ENCODE measurements around the gene CFAP61. TPM values are rescaled to one million over a fixed set of nuclear protein-coding genes. Genes with fewer than 3 reads are reported as not detected.

Gene CFAP61
- total and polyA plus RNA-seq, 2 donors: 0.23 to 0.24 TPM

- no peak overlapping the region for H3K4me3 ChIP-seq (ENCODE audit: low read length in 2 of 2)
- H3K36me3 ChIP-seq (ENCODE audit: control insufficient read depth in 2 of 2, insufficient read depth in 2 of 2, low read length in 1 of 2): no peaks in the 10 kb centered on the region
- no peaks in the 10 kb centered on the region for H3K27me3 ChIP-seq (ENCODE audit: control insufficient read depth in 2 of 2, insufficient read depth in 1 of 2, low read length in 1 of 2)
- DNase-seq (ENCODE audit: low read depth in 6 of 9, low spot score in 9 of 9): no peak
- no peak overlapping the region for H3K27ac ChIP-seq (ENCODE audit: low read depth in 1 of 2, low read length in 1 of 2)
- WGBS: 94% methylated on average over 10 of the region's 10 CpGs
- H3K9me3 ChIP-seq (ENCODE audit: control insufficient read depth in 2 of 2, insufficient read depth in 1 of 2, low read length in 1 of 2): no peaks in the 10 kb centered on the region
- no peaks in the 10 kb centered on the region for H3K4me1 ChIP-seq (ENCODE audit: control insufficient read depth in 2 of 2, insufficient read depth in 2 of 2, low read length in 2 of 2)
These were observed 199.0 kb downstream of the CFAP61 start for GRCh38 chr20:20251317-20251716.

- WGBS: 93% methylated on average over 8 of the region's 8 CpGs
- DNase-seq (ENCODE audit: low read depth in 6 of 9, low spot score in 9 of 9): no peak
- Histone ChIP-seq H3K4me3 (ENCODE audit: low read length in 2 of 2) (no peak overlapping the region), H3K36me3 (ENCODE audit: control insufficient read depth in 2 of 2, insufficient read depth in 2 of 2, low read length in 1 of 2) (no peaks in the 10 kb centered on the region), H3K9me3 (ENCODE audit: control insufficient read depth in 2 of 2, insufficient read depth in 1 of 2, low read length in 1 of 2) (no peaks in the 10 kb centered on the region), H3K4me1 (ENCODE audit: control insufficient read depth in 2 of 2, insufficient read depth in 2 of 2, low read length in 2 of 2) (no peaks in the 10 kb centered on the region), H3K27ac (ENCODE audit: low read depth in 1 of 2, low read length in 1 of 2) (no peak overlapping the region), H3K27me3 (ENCODE audit: control insufficient read depth in 2 of 2, insufficient read depth in 1 of 2, low read length in 1 of 2) (no peaks in the 10 kb centered on the region)
These were observed 199.5 kb downstream of the CFAP61 start for GRCh38 chr20:20251836-20252235.

- no peaks in the 10 kb centered on the region for H3K9me3 ChIP-seq (ENCODE audit: control insufficient read depth in 2 of 2, insufficient read depth in 1 of 2, low read length in 1 of 2)
- H3K36me3 ChIP-seq (ENCODE audit: control insufficient read depth in 2 of 2, insufficient read depth in 2 of 2, low read length in 1 of 2): no peaks in the 10 kb centered on the region
- no peak overlapping the region for H3K27ac ChIP-seq (ENCODE audit: low read depth in 1 of 2, low read length in 1 of 2)
- no peaks in the 10 kb centered on the region for H3K27me3 ChIP-seq (ENCODE audit: control insufficient read depth in 2 of 2, insufficient read depth in 1 of 2, low read length in 1 of 2)
- 86% methylated on average over 6 of the region's 6 CpGs for WGBS
- no peak overlapping the region for H3K4me3 ChIP-seq (ENCODE audit: low read length in 2 of 2)
- no peak for DNase-seq (ENCODE audit: low read depth in 6 of 9, low spot score in 9 of 9)
- H3K4me1 ChIP-seq (ENCODE audit: control insufficient read depth in 2 of 2, insufficient read depth in 2 of 2, low read length in 2 of 2): no peaks in the 10 kb centered on the region
These were observed 200.9 kb downstream of the CFAP61 start for GRCh38 chr20:20253039-20253743.

- H3K9me3 ChIP-seq (ENCODE audit: control insufficient read depth in 2 of 2, insufficient read depth in 1 of 2, low read length in 1 of 2): no peaks in the 10 kb centered on the region
- H3K27ac ChIP-seq (ENCODE audit: low read depth in 1 of 2, low read length in 1 of 2): no peak overlapping the region
- DNase-seq (ENCODE audit: low read depth in 6 of 9, low spot score in 9 of 9): no peak
- H3K36me3 ChIP-seq (ENCODE audit: control insufficient read depth in 2 of 2, insufficient read depth in 2 of 2, low read length in 1 of 2): no peaks in the 10 kb centered on the region
- H3K27me3 ChIP-seq (ENCODE audit: control insufficient read depth in 2 of 2, insufficient read depth in 1 of 2, low read length in 1 of 2): no peaks in the 10 kb centered on the region
- no peaks in the 10 kb centered on the region for H3K4me1 ChIP-seq (ENCODE audit: control insufficient read depth in 2 of 2, insufficient read depth in 2 of 2, low read length in 2 of 2)
- H3K4me3 ChIP-seq (ENCODE audit: low read length in 2 of 2): no peak overlapping the region
- 86% methylated on average over 6 of the region's 6 CpGs for WGBS
These were observed 201.5 kb downstream of the CFAP61 start for GRCh38 chr20:20253744-20254330.

GRCh38 chr20:20255099-20255498 lies 202.8 kb downstream of the CFAP61 start:
- 88% methylated on average over 3 of the region's 3 CpGs for WGBS
- H3K4me3 ChIP-seq (ENCODE audit: low read length in 2 of 2): no peak overlapping the region
- H3K36me3 ChIP-seq (ENCODE audit: control insufficient read depth in 2 of 2, insufficient read depth in 2 of 2, low read length in 1 of 2): no peaks in the 10 kb centered on the region
- H3K27ac ChIP-seq (ENCODE audit: low read depth in 1 of 2, low read length in 1 of 2): no peak overlapping the region
- H3K4me1 ChIP-seq (ENCODE audit: control insufficient read depth in 2 of 2, insufficient read depth in 2 of 2, low read length in 2 of 2): no peaks in the 10 kb centered on the region
- H3K27me3 ChIP-seq (ENCODE audit: control insufficient read depth in 2 of 2, insufficient read depth in 1 of 2, low read length in 1 of 2): no peaks in the 10 kb centered on the region
- DNase-seq (ENCODE audit: low read depth in 6 of 9, low spot score in 9 of 9): no peak
- no peaks in the 10 kb centered on the region for H3K9me3 ChIP-seq (ENCODE audit: control insufficient read depth in 2 of 2, insufficient read depth in 1 of 2, low read length in 1 of 2)

GRCh38 chr20:20259533-20259932 lies 207.2 kb downstream of the CFAP61 start:
- 47% methylated on average over 2 of the region's 2 CpGs for WGBS
- Histone ChIP-seq H3K27ac (ENCODE audit: low read depth in 1 of 2, low read length in 1 of 2) (no peak overlapping the region), H3K4me1 (ENCODE audit: control insufficient read depth in 2 of 2, insufficient read depth in 2 of 2, low read length in 2 of 2) (no peaks in the 10 kb centered on the region)

GRCh38 chr20:20261159-20261558 lies 208.8 kb downstream of the CFAP61 start:
- H3K9me3 ChIP-seq (ENCODE audit: control insufficient read depth in 2 of 2, insufficient read depth in 1 of 2, low read length in 1 of 2): no peaks in the 10 kb centered on the region
- 7% methylated on average over 1 of the region's 1 CpG for WGBS
- H3K27me3 ChIP-seq (ENCODE audit: control insufficient read depth in 2 of 2, insufficient read depth in 1 of 2, low read length in 1 of 2): no peaks in the 10 kb centered on the region
- no peak overlapping the region for H3K27ac ChIP-seq (ENCODE audit: low read depth in 1 of 2, low read length in 1 of 2)
- no peak overlapping the region for H3K4me3 ChIP-seq (ENCODE audit: low read length in 2 of 2)
- peak in 2 of 9 donors; percentile 21 to 30 for DNase-seq (ENCODE audit: low read depth in 6 of 9, low spot score in 9 of 9)
- H3K4me1 ChIP-seq (ENCODE audit: control insufficient read depth in 2 of 2, insufficient read depth in 2 of 2, low read length in 2 of 2): no peaks in the 10 kb centered on the region
- no peaks in the 10 kb centered on the region for H3K36me3 ChIP-seq (ENCODE audit: control insufficient read depth in 2 of 2, insufficient read depth in 2 of 2, low read length in 1 of 2)

More at GRCh38 chr20:20259533-20259932, 207.2 kb downstream of the CFAP61 start:
- no peak for DNase-seq (ENCODE audit: low read depth in 6 of 9, low spot score in 9 of 9)
- no peaks in the 10 kb centered on the region for H3K36me3 ChIP-seq (ENCODE audit: control insufficient read depth in 2 of 2, insufficient read depth in 2 of 2, low read length in 1 of 2)
- no peak overlapping the region for H3K4me3 ChIP-seq (ENCODE audit: low read length in 2 of 2)
- H3K9me3 ChIP-seq (ENCODE audit: control insufficient read depth in 2 of 2, insufficient read depth in 1 of 2, low read length in 1 of 2): no peaks in the 10 kb centered on the region
- H3K27me3 ChIP-seq (ENCODE audit: control insufficient read depth in 2 of 2, insufficient read depth in 1 of 2, low read length in 1 of 2): no peaks in the 10 kb centered on the region

- DNase-seq (ENCODE audit: low read depth in 6 of 9, low spot score in 9 of 9): no peak
- Histone ChIP-seq H3K27ac (ENCODE audit: low read depth in 1 of 2, low read length in 1 of 2) (no peak overlapping the region), H3K36me3 (ENCODE audit: control insufficient read depth in 2 of 2, insufficient read depth in 2 of 2, low read length in 1 of 2) (no peaks in the 10 kb centered on the region), H3K9me3 (ENCODE audit: control insufficient read depth in 2 of 2, insufficient read depth in 1 of 2, low read length in 1 of 2) (peaks cover 0 to 7% of the 10 kb centered on the region in 2 donors), H3K4me3 (ENCODE audit: low read length in 2 of 2) (no peak overlapping the region), H3K27me3 (ENCODE audit: control insufficient read depth in 2 of 2, insufficient read depth in 1 of 2, low read length in 1 of 2) (no peaks in the 10 kb centered on the region), H3K4me1 (ENCODE audit: control insufficient read depth in 2 of 2, insufficient read depth in 2 of 2, low read length in 2 of 2) (no peaks in the 10 kb centered on the region)
- 95% methylated on average over 2 of the region's 2 CpGs for WGBS
These were observed 212.9 kb downstream of the CFAP61 start for GRCh38 chr20:20265210-20265609.

- H3K27ac ChIP-seq (ENCODE audit: low read depth in 1 of 2, low read length in 1 of 2): no peak overlapping the region
- peaks cover 0 to 7% of the 10 kb centered on the region in 2 donors for H3K9me3 ChIP-seq (ENCODE audit: control insufficient read depth in 2 of 2, insufficient read depth in 1 of 2, low read length in 1 of 2)
- WGBS: 75% methylated on average over 4 of the region's 4 CpGs
- DNase-seq (ENCODE audit: low read depth in 6 of 9, low spot score in 9 of 9): no peak
- no peaks in the 10 kb centered on the region for H3K4me1 ChIP-seq (ENCODE audit: control insufficient read depth in 2 of 2, insufficient read depth in 2 of 2, low read length in 2 of 2)
- H3K36me3 ChIP-seq (ENCODE audit: control insufficient read depth in 2 of 2, insufficient read depth in 2 of 2, low read length in 1 of 2): no peaks in the 10 kb centered on the region
- H3K4me3 ChIP-seq (ENCODE audit: low read length in 2 of 2): no peak overlapping the region
- H3K27me3 ChIP-seq (ENCODE audit: control insufficient read depth in 2 of 2, insufficient read depth in 1 of 2, low read length in 1 of 2): no peaks in the 10 kb centered on the region
These were observed 214.2 kb downstream of the CFAP61 start for GRCh38 chr20:20266552-20266951.
